Ishikawa (cell line): ENCODE results near the gene TPD52L1.

Experiments used
- CEBPB ChIP-seq: IDR thresholded peaks from 2 replicates; pipeline ENCODE4 v1.6.1; 2012
- CREB1 ChIP-seq: IDR thresholded peaks from 2 replicates; pipeline ENCODE4 v1.6.1; 2012; ENCODE audit warnings: low read depth
- EGR1 ChIP-seq: IDR thresholded peaks from 2 replicates; pipeline ENCODE4 v1.6.1; 2012
- EP300 ChIP-seq: IDR thresholded peaks from 2 replicates; pipeline ENCODE4 v1.6.1; 2012; ENCODE audit warnings: borderline replicate concordance
- FOXM1 ChIP-seq: IDR thresholded peaks from 2 replicates; pipeline ENCODE4 v1.6.1; 2012; ENCODE audit warnings: low read depth, borderline replicate concordance
- MAX ChIP-seq: IDR thresholded peaks from 2 replicates; pipeline ENCODE4 v1.6.1; 2012
- NFIC ChIP-seq: IDR thresholded peaks from 2 replicates; pipeline ENCODE4 v1.6.1; 2012
- RAD21 ChIP-seq: IDR thresholded peaks from 2 replicates; pipeline ENCODE4 v1.6.1; 2012; ENCODE audit warnings: low read depth
- REST ChIP-seq: IDR thresholded peaks from 2 replicates; pipeline ENCODE4 v1.6.1; 2012; ENCODE audit warnings: low read depth, mild to moderate bottlenecking
- TAF1 ChIP-seq: IDR thresholded peaks from 2 replicates; pipeline ENCODE4 v1.6.1; 2012; ENCODE audit warnings: low read depth, mild to moderate bottlenecking
- TCF12 ChIP-seq: IDR thresholded peaks from 2 replicates; pipeline ENCODE4 v1.6.1; 2012; ENCODE audit warnings: low read depth
- TEAD4 ChIP-seq: IDR thresholded peaks from 2 replicates; pipeline ENCODE4 v1.6.1; 2012
- YY1 ChIP-seq: IDR thresholded peaks from 2 replicates; pipeline ENCODE4 v1.6.1; 2012; ENCODE audit warnings: low read depth
- ZBTB7A ChIP-seq: IDR thresholded peaks from 2 replicates; pipeline ENCODE4 v1.6.1; 2012; ENCODE audit warnings: low read depth
- TF ChIP-seq, protein P1 (sequence below): IDR thresholded peaks from 2 replicates; pipeline ENCODE4 v1.6.1; 2012

The TPD52L1 gene

GRCh38 chr6:125273251-125273650, 119.7 kb downstream of the TPD52L1 start:
- TF ChIP-seq ZBTB7A (no peak), REST (no peak), RAD21 (no peak), TEAD4 (no peak), CEBPB (no peak), TAF1 (no peak), EP300 (no peak), CREB1 (no peak), EGR1 (no peak), YY1 (no peak)
- TF ChIP-seq, protein P1, sequence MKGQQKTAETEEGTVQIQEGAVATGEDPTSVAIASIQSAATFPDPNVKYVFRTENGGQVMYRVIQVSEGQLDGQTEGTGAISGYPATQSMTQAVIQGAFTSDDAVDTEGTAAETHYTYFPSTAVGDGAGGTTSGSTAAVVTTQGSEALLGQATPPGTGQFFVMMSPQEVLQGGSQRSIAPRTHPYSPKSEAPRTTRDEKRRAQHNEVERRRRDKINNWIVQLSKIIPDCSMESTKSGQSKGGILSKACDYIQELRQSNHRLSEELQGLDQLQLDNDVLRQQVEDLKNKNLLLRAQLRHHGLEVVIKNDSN: no peak

DNA sequence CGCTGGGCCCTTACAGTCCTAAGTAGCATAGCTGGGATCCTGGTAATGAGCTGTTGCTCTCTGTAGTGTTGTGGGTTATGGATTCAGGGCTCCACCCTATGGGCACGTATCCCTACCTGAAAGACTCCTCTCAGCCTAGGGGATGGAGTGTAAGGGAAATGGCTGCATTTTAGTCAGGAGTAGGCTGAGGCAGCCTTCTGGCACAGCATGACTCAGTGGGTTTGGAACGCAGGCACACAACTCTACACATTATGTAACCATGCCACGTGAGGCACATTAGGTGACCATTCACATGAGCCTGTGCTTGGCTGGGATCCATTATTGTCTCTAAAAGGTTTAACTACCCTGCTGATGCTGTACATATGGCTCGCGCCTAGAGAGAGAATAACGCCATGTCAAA, 120.4 kb downstream of the TPD52L1 start:
- peak; percentile 89 for TF ChIP-seq TCF12
- TF ChIP-seq RAD21: peak; percentile 39
- no peak for TF ChIP-seq ZBTB7A
- TF ChIP-seq EP300: peak; percentile 84; the same call in 1 of the 2 replicates
- TF ChIP-seq, protein P1: peak; percentile 98
- TF ChIP-seq FOXM1: peak; percentile 44; the same call in 1 of the 2 replicates
- no peak for TF ChIP-seq CREB1
- TF ChIP-seq TEAD4: peak; percentile 92
- no peak for TF ChIP-seq TAF1
- no peak for TF ChIP-seq REST
- peak; percentile 77; the same call in 1 of the 2 replicates for TF ChIP-seq YY1
- no peak for TF ChIP-seq EGR1
- peak; percentile 92 for TF ChIP-seq CEBPB
- TF ChIP-seq NFIC: peak; percentile 97
- TF ChIP-seq MAX: peak; percentile 96

DNA sequence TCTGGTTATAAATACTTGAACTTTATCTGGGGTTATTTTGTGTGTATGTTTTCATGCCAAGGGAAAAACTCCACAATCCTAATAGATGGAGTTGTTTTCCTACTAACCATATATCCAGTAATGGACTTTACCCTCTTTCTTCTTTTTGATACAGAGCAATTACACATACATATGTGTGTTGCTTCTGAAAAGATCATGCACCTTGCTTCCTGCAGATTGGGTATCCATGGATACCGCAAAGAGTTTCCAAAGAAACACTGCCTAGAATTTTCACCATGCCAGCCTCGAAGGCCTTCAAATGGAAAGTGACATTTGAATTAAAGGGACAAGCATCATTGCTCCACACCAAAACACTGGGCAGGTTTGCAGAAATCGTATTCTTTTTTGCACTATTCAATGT, 121.4 kb downstream of the TPD52L1 start:
- no peak for TF ChIP-seq CEBPB
- no peak for TF ChIP-seq NFIC
- no peak for TF ChIP-seq MAX
- TF ChIP-seq RAD21: no peak
- no peak for TF ChIP-seq CREB1
- TF ChIP-seq TAF1: no peak
- TF ChIP-seq, protein P1: no peak
- TF ChIP-seq REST: no peak
- TF ChIP-seq TEAD4: no peak
- TF ChIP-seq EGR1: no peak
- TF ChIP-seq FOXM1: no peak

DNA sequence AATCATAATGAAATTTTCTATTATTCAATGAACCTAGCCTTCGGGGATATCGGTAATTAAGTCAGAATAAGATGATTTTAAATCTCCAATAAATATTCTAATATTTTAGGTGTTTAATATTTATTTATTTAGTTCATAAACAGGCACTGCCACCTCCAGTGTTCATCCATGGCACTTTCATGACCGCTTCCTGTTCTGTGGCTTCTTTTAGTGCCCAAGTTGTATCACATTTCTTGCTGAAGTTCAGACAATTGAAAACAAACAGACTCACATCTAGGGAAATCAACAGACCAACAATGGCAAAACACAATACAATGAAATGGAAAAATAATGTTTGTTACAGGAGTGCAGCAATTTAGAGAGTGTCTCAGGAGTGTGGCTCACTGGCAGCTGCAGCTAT, 122.2 kb downstream of the TPD52L1 start:
- TF ChIP-seq CEBPB: no peak
- TF ChIP-seq, protein P1: no peak
- no peak for TF ChIP-seq TAF1
- TF ChIP-seq TCF12: no peak

DNA sequence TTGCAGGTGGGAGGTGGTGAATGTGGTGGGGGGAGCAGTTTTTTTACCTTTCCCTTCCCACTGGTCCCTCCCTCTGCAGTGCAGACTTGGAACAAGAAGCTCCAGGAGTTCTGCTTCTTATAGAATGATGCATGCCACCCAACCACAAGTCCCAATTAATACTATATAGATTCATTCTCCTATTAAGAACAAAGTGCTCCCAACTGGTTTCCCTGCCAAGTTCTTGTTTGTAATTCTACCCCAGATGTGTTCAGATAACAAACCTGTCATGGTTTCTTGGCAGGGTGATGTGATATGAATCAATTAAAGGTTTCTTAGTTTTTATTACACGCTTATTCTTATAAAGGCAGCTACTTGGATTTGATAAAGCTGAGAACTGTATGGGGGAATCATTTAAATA, 124.3 kb downstream of the TPD52L1 start:
- TF ChIP-seq NFIC (peak; percentile 68), YY1 (no peak)
